ENCODE data around the gene IFNA7.
"Not testable (repeated sequence)": the region's sequence is repeated elsewhere in the genome, so short reads cannot be mapped to it uniquely, and the experiment has no call there.

IFNA7 gene

GRCh38 chr9:21202105-21202504 lies at the start of gene IFNA7:
TSS of gene IFNA7 (minus strand) at chr9:21202205. CDS start at chr9:21202165, 40 bp downstream.
- DNase-seq, result not testable (repeated sequence)

- DNase-seq, result no peak
These were observed 49.6 kb upstream of the IFNA7 start for GRCh38 chr9:21251638-21252037.

GRCh38 chr9:21251190-21251589 lies 49.2 kb upstream of the IFNA7 start:
- no peak for DNase-seq

- no peak for DNase-seq
These were observed 42.8 kb upstream of the IFNA7 start for GRCh38 chr9:21244836-21245235.

- DNase-seq, result no peak
These were observed 37.9 kb upstream of the IFNA7 start, which contains the start of gene IFNA14 for GRCh38 chr9:21239911-21240310. TSS of gene IFNA14 (minus strand) at chr9:21240005. CDS start at chr9:21239935, 70 bp downstream.

- not testable (repeated sequence) for DNase-seq
These were observed 34.3 kb upstream of the IFNA7 start for GRCh38 chr9:21236360-21236714.

- DNase-seq, result peak; percentile 11
These were observed 33.7 kb upstream of the IFNA7 start for GRCh38 chr9:21235468-21236359.

GRCh38 chr9:21234153-21234687 lies 32.2 kb upstream of the IFNA7 start:
- DNase-seq, result no peak

- no peak for DNase-seq
These were observed 31.3 kb upstream of the IFNA7 start for GRCh38 chr9:21233258-21233657.

- DNase-seq, result no peak
These were observed 26.1 kb upstream of the IFNA7 start, which contains the start of gene IFNA17 for GRCh38 chr9:21228122-21228521. TSS of gene IFNA17 (minus strand) at chr9:21228222. CDS start at chr9:21228173, 49 bp downstream.

- DNase-seq, result not testable (repeated sequence)
These were observed 15.2 kb upstream of the IFNA7 start, which contains the start of gene IFNA16 for GRCh38 chr9:21217211-21217610. TSS of gene IFNA16 (minus strand) at chr9:21217311. CDS start at chr9:21217305, 6 bp downstream.

GRCh38 chr9:21213411-21214326 lies 11.7 kb upstream of the IFNA7 start:
- not testable (repeated sequence) for DNase-seq

GRCh38 chr9:21212160-21212559 lies 10.2 kb upstream of the IFNA7 start:
- DNase-seq, result not testable (repeated sequence)

- DNase-seq, result not testable (repeated sequence)
These were observed 8.8 kb upstream of the IFNA7 start for GRCh38 chr9:21210782-21211181.

- no peak for DNase-seq
These were observed 8.3 kb upstream of the IFNA7 start for GRCh38 chr9:21210311-21210710.

- not testable (repeated sequence) for DNase-seq
These were observed 5.0 kb upstream of the IFNA7 start, which contains the start of gene IFNA10 for GRCh38 chr9:21207043-21207442. TSS of gene IFNA10 (minus strand) at chr9:21207143. CDS start at chr9:21207097, 46 bp downstream.

GRCh38 chr9:21205204-21205603 lies 3.2 kb upstream of the IFNA7 start:
- no peak for DNase-seq

GRCh38 chr9:21194867-21195776 lies 6.9 kb downstream of the IFNA7 start:
- DNase-seq, result peak; percentile 32

- DNase-seq, result not testable (repeated sequence)
These were observed 14.5 kb downstream of the IFNA7 start, which contains the start of gene IFNA4 for GRCh38 chr9:21187487-21187886. TSS of gene IFNA4 (minus strand) at chr9:21187587. CDS start at chr9:21187531, 56 bp downstream.

GRCh38 chr9:21182810-21183736 lies 18.9 kb downstream of the IFNA7 start:
- DNase-seq, result peak; percentile 8

Measured in activated naive CD4-positive, alpha-beta T cell treated with Interleukin-2 at 50 U/mL for 16 hours (primary cell).